Muscle layer of duodenum (tissue), 2 donors: ENCODE measurements around the gene DSCAM.

ENCODE experiments used
- H3K27ac ChIP-seq: one replicate; pipeline ENCODE4 v1.7.0; 2013; ENCODE audit warnings: mild to moderate bottlenecking, low read length
- H3K27me3 ChIP-seq: one replicate; pipeline ENCODE4 v1.7.0; 2013; ENCODE audit warnings: low read depth, mild to moderate bottlenecking, control low read depth, low read length
- H3K36me3 ChIP-seq, 2 donors: one replicate each; pipeline ENCODE4 v1.7.0; 2013; ENCODE audit warnings: low read length in 2 of 2, control low read depth in 1 of 2, mild to moderate bottlenecking in 1 of 2; ENCODE audit not compliant: insufficient read depth in 2 of 2, control insufficient read depth in 1 of 2
- H3K4me1 ChIP-seq, 2 donors: one replicate each; pipeline ENCODE4 v1.7.0; 2013; ENCODE audit warnings: low read length in 2 of 2, mild to moderate bottlenecking in 2 of 2, control low read depth in 1 of 2, moderate library complexity in 1 of 2; ENCODE audit not compliant: insufficient read depth in 2 of 2, control insufficient read depth in 1 of 2
- H3K4me3 ChIP-seq, 2 donors: one replicate each; pipeline ENCODE4 v1.7.0; 2013; ENCODE audit warnings: low read length in 2 of 2, low read depth in 1 of 2, mild to moderate bottlenecking in 1 of 2
- H3K9me3 ChIP-seq, 2 donors: one replicate each; pipeline ENCODE4 v1.7.0; 2013; ENCODE audit warnings: low read length in 2 of 2, control low read depth in 1 of 2, mild to moderate bottlenecking in 1 of 2; ENCODE audit not compliant: control insufficient read depth in 1 of 2
- donor health status: healthy.

Gene DSCAM

DNA sequence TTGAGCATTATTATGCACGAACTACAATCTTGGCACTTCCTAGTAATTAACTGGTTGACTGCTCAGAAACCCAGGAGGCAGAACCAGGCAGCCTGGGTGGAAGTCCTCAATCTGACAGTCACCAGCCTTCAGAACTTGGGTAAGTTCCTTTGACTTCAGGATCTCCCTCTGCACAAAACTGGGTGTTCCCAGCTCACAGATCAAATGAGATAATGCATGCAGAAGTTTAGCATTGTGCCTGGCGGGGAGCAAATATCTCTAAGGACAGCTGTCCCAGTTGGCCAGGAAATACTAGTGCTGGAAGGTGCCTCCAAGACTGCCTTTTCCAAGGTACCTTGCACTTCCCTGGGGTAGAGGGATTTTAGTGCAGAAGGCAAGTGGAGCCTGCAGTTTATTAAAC is 684.9 kb downstream of the DSCAM start:
- no peaks in the 10 kb centered on the region for H3K36me3 ChIP-seq

DNA sequence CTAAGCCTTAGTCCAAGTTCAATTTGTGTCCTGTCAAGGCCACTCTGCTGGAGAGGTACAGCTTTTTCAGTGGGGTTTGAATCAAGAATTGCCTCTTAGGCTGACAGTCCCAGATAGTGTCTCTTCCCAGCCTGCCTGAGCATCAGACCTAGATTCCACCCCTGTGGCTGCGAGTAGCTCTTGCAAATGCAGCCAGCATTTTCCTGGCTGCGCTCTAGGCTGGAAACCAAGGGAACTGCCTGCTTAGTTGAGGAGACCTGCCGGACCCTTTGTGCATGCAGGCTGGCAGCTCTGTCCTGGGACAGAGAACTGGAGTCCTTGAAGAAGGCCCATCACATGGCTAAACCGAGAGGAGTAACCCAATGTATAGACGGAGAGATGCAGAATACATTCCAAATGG is 686.0 kb downstream of the DSCAM start:
- no peaks in the 10 kb centered on the region for H3K9me3 ChIP-seq
- H3K4me1 ChIP-seq = no peaks in the 10 kb centered on the region
- H3K4me3 ChIP-seq = no peak overlapping the region
- no peak overlapping the region for H3K27ac ChIP-seq
- no peaks in the 10 kb centered on the region for H3K36me3 ChIP-seq
- H3K27me3 ChIP-seq = no peaks in the 10 kb centered on the region

More for the DNA sequence above, 684.9 kb downstream of the DSCAM start:
- Histone ChIP-seq H3K4me1 (no peaks in the 10 kb centered on the region), H3K4me3 (no peak overlapping the region), H3K27me3 (no peaks in the 10 kb centered on the region), H3K9me3 (no peaks in the 10 kb centered on the region), H3K27ac (no peak overlapping the region)

DNA sequence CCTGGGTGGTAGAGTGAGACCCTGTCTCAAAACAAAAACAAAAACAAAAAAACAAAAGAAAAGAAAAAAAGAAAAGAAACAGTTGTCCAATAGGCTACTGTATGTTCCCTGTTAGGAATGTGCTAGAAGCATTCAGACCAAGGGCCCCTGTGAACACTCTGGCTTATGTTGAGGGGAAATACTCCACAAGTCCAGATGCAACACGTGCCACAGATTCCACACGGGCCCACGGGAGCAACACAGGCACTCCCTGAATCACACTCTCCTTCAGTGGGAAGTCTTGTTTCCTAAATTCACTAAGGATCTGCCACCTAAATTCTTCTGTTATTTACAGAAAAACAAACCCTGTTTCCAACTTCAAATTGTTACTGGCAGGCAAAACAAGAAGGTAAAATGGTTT is 688.6 kb downstream of the DSCAM start:
- no peaks in the 10 kb centered on the region for H3K27me3 ChIP-seq
- H3K4me3 ChIP-seq = no peak overlapping the region
- no peak overlapping the region for H3K27ac ChIP-seq
- no peaks in the 10 kb centered on the region for H3K9me3 ChIP-seq
- no peaks in the 10 kb centered on the region for H3K36me3 ChIP-seq
- no peaks in the 10 kb centered on the region for H3K4me1 ChIP-seq

DNA sequence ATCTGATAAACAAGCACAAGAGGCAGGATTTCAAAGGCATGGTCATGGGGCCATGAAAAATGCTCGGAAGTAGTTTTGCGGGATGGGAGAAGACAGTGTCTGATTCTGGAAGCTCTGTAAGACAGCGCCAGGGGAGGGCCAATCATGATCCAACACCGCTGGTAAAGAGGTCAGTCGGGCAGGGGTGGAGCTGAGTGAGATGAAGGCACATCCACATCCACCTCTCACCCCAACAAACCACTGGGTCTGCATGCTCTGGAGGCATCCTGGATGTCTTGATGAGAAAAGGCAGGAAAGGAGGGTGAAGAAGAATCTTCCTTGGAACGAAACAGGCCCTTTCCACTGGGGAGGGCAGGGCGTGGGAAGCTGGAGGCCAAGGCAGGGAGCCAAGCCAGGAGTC is 691.4 kb downstream of the DSCAM start:
- H3K36me3 ChIP-seq = no peaks in the 10 kb centered on the region
- H3K27ac ChIP-seq = no peak overlapping the region
- H3K4me3 ChIP-seq = no peak overlapping the region
- no peaks in the 10 kb centered on the region for H3K27me3 ChIP-seq
- no peaks in the 10 kb centered on the region for H3K4me1 ChIP-seq
- H3K9me3 ChIP-seq = no peaks in the 10 kb centered on the region

DNA sequence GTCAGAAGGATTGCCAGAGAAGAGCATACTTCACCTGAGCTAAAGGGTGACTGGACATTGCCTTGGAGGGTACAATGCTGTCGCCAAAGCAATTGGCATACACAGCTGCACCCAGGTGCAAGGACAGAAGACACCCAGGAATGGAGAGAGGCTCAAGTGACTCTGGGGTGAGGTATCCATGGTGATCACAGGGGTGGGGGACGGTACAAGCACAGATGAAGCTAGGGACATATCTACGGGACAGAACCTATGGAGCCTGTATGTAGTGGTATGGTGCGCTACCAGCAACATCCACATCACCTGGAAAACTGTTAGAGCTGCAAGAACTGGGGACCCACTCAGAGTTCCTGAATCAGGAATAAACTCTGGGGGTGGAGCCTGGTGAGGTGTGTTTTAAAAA is 693.6 kb downstream of the DSCAM start:
- H3K9me3 ChIP-seq = no peaks in the 10 kb centered on the region

DNA sequence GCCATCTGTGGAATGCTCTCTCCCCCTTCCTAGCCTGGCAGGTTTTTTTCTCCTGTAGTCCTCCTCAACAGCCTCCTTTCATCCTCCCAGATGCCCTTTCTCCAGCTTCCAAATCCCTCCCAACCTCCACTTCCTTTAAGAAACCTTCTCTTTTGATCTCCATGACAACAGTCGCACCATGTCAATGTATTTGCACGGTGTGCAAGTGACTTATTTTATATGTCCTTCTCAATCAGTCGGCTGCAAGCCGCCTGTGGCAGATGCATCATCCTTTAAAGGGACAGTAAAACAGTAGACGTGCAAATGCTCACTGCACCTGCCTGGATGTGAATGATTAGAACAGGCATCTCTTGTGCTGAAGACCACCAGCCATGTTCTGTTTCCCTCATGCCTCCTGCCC is 694.5 kb downstream of the DSCAM start:
- H3K4me1 ChIP-seq = no peaks in the 10 kb centered on the region
- H3K4me3 ChIP-seq = no peak overlapping the region
- H3K9me3 ChIP-seq = no peaks in the 10 kb centered on the region
- H3K27ac ChIP-seq = no peak overlapping the region
- no peaks in the 10 kb centered on the region for H3K27me3 ChIP-seq
- no peaks in the 10 kb centered on the region for H3K36me3 ChIP-seq

More for the DNA sequence above, 693.6 kb downstream of the DSCAM start:
- H3K27ac ChIP-seq = no peak overlapping the region
- no peaks in the 10 kb centered on the region for H3K36me3 ChIP-seq
- H3K4me1 ChIP-seq = no peaks in the 10 kb centered on the region
- no peak overlapping the region for H3K4me3 ChIP-seq
- no peaks in the 10 kb centered on the region for H3K27me3 ChIP-seq

DNA sequence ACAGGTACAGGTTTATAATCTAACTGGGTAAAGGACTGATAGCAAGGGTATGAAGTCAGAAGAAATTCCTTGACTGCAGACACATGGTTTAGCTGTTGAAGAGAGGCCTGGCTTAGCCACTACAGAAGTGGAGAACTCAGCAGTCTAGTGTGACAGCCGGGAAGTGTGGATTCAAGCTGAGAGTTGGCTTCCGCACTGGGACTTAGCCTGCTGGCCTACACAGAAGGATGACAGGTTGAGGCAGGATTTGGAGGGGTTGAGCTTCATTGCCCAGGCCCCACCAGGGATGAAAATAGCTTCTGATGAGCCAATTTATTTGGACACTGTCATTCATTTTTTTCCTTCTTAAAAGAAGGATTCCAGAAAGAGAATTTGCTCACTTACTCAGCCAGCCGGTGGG is 695.3 kb downstream of the DSCAM start:
- Histone ChIP-seq H3K4me1 (no peaks in the 10 kb centered on the region), H3K9me3 (no peaks in the 10 kb centered on the region), H3K27me3 (no peaks in the 10 kb centered on the region), H3K36me3 (no peaks in the 10 kb centered on the region), H3K27ac (no peak overlapping the region), H3K4me3 (no peak overlapping the region)

DNA sequence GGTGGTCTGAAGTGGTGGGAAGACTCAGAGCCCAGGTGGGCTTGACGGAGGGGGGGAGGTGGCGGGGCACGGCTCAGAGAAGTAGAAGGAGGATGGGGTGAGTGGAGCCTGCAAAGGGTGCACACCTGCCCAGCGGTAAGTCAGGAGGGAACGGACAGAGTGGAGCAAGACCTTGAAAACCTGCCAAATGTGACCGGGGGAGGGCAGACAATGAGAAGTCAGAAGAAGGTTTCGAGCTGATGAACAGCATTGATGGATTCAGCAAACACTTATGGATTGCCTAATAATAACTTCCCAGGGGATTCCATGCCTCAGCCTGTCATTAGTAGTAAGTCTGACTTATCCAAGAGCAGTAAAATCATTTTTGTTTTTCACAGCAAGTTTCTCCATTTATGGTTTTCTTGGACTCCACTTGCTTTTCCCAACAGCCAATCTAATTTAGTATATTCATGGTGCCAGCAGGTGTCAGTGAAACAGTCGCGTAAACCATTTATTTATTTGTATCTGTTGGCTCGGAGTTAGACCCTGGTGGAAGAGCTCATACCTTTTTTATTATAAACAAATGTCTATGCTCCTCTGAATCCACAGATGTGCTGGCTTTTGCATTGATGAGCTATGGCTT is 700.6 kb downstream of the DSCAM start:
- Histone ChIP-seq H3K36me3 (no peaks in the 10 kb centered on the region), H3K4me1 (no peaks in the 10 kb centered on the region), H3K27me3 (no peaks in the 10 kb centered on the region), H3K9me3 (no peaks in the 10 kb centered on the region), H3K4me3 (no peak overlapping the region), H3K27ac (no peak overlapping the region)

DNA sequence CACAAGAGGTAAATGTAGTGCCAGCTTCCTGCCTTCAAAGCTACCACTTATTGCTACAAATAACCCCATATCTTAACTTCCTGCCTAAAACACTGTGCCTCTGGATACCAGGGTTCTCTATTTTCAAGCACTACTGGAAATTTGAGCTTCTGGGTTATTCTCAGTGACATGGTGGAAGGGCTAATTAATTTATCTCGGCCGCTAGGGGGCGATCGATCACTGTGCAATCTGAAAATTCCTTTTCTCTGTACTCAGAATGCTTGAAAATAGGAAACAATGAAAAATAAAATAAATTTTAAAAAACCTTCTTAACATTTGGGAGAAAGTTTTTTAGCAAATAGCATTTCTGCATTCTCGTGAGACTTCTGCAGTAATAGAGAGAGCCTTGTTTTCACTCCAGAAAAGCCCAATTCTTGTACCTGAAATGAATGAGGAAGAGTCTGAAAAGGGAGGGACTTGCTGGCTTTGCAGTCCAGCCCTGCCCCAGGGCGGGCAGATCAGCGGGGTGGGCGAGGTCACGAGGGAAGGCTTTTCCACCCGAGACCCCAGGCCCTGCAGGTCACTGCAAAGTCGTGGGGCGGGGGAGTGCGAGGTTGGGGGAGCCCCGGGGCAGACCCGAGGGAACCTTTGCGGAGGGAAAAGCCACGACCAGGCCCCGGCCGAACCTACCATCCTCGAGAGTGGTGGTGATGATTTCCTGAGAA is 703.0 kb downstream of the DSCAM start:
- Histone ChIP-seq H3K4me3 (no peak overlapping the region), H3K27me3 (no peaks in the 10 kb centered on the region), H3K27ac (no peak overlapping the region), H3K4me1 (no peaks in the 10 kb centered on the region), H3K36me3 (no peaks in the 10 kb centered on the region), H3K9me3 (no peaks in the 10 kb centered on the region)

DNA sequence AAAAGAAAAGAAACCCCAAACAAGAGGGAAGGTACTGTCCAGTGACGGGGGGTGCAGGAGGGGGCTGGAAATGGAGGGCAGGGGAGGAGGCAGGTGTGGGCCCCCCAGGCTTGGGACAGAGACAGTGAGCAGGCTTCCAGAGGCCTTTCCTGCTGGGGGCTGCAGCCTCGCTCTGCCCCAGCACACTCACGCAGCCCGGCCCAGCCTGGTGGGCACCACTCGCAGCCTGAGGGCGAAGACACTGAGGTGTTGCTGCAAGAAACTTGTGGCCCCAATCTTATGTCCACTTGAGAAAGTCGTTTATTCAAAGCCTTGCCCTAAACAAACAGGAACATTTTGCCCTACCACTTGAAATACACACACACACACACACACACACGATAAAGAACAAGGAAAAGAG is 705.3 kb downstream of the DSCAM start:
- Histone ChIP-seq H3K4me1 (no peaks in the 10 kb centered on the region), H3K9me3 (no peaks in the 10 kb centered on the region), H3K27me3 (no peaks in the 10 kb centered on the region), H3K27ac (no peak overlapping the region), H3K36me3 (no peaks in the 10 kb centered on the region), H3K4me3 (no peak overlapping the region)

DNA sequence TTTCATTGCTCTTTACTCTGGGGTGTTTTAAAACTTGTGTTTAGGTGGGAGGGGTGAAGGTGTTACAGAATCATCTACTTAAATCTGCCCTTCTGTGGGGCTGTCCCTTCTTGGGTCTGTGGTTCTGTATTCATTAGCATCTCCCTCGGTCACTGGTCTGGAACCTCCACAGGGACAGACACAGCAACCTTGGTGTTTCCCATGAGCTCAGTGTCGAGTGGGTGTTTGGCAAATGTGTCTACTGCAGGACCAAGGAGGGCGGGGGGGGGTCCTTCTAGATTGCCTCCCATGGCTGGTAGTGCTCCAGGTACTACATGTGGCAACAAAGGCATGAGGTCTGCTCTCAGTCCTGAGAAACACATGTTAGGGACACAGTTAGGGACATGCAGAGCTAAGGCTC is 706.3 kb downstream of the DSCAM start:
- Histone ChIP-seq H3K27ac (no peak overlapping the region), H3K36me3 (no peaks in the 10 kb centered on the region), H3K4me3 (no peak overlapping the region), H3K27me3 (no peaks in the 10 kb centered on the region), H3K9me3 (no peaks in the 10 kb centered on the region), H3K4me1 (no peaks in the 10 kb centered on the region)

DNA sequence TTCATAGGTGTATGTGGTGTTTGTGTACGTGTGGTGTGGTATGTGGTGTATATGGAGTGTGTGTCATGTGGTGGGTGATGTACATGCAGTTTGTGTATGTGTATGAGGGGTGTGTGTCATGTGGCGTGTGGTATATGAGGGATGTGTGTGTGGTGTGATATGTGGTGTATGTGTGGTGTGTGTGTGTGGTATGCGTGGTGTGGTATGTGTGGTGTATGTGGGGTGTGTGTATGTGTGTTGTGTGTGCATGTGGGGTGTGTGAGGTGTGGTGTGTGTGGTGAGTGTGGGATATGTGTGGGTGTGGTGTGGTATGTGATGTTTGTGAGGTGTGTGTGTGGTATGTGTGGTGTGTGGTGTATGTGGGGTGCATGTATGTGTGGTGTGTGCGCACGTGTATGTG is 707.3 kb downstream of the DSCAM start:
- no peak overlapping the region for H3K4me3 ChIP-seq
- no peak overlapping the region for H3K27ac ChIP-seq
- no peaks in the 10 kb centered on the region for H3K36me3 ChIP-seq
- H3K4me1 ChIP-seq = no peaks in the 10 kb centered on the region
- H3K9me3 ChIP-seq = no peaks in the 10 kb centered on the region
- no peaks in the 10 kb centered on the region for H3K27me3 ChIP-seq
